Right kidney (tissue), 1 donor: ENCODE results near the gene C1orf21.
"Not testable (repeated sequence)": the region's sequence is repeated elsewhere in the genome, so short reads cannot be mapped to it uniquely, and the experiment has no call there.

Source experiments
- DNase-seq: peaks from one replicate; pipeline ENCODE4 v3.0.0-alpha.2; 2016

Gene C1orf21

GRCh38 chr1:184604152-184604900 is 217.5 kb downstream of the C1orf21 start:
- DNase-seq, result no peak

- DNase-seq, result no peak
Measured at GRCh38 chr1:184605941-184606340, 219.1 kb downstream of the C1orf21 start.

- no peak for DNase-seq
Measured at GRCh38 chr1:184606786-184607185, 220.0 kb downstream of the C1orf21 start.

- no peak for DNase-seq
Measured at GRCh38 chr1:184608581-184608980, 221.8 kb downstream of the C1orf21 start.

DNA sequence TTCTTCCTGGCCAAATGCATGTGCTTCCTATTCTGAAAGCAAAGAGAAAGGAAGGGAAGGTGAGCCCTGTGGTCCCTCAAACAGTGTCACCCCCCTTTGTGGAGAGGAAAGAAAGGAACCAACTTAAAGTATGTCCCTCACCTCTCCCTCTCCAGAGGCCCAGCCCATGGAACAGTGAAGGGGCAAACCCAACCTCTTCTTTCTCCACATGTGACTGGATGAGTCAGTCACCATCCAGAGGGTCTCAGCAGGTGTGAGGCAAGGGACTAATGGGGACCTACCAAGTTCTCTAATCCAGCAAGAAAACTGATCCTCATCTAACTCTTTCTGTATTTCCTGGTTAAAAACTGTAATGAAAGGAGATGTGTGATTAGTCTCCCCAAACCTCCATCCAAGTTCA is 222.2 kb downstream of the C1orf21 start:
- no peak for DNase-seq

GRCh38 chr1:184610876-184611595 is 224.2 kb downstream of the C1orf21 start:
- DNase-seq, result peak; percentile 45

DNA sequence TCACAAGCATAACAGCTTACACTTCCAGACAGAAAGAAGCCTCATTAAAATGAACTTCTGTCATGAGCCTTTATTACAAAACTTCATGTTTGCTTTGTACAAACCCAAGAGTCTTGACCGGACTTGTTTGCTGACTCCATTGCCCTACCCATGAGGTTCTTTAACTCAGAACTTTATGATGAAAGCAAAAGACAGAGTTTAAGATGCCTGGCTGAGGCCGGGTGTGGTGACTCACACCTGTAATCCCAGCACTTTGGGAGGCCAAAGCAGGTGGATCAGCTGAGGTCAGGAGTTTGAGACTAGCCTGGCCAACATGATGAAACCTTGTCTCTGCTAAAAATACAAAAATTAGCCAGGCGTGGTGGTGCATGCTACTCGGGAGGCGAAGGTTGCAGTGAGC is 225.4 kb downstream of the C1orf21 start:
- DNase-seq, result not testable (repeated sequence)

DNA sequence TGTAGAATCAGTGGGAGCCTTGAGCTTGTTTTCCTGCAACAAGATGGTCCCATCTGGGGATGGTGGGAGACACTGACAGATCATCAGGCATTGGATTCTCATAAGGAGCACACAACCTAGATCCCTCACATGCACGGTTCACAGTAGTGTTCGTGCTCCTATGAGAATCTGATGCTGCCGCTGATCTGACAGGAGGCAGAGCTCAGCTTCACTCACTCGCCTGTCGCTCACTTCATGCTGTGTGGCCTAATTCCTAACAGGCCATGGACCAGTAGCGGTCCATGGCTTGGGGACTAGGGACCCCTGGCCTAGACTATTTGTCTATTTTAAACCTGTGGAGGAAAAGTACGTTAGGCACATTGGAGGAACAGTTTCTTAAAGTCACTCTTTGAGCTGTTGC is 227.8 kb downstream of the C1orf21 start:
- no peak for DNase-seq

- no peak for DNase-seq
Measured at GRCh38 chr1:184615301-184615700, 228.5 kb downstream of the C1orf21 start.

DNA sequence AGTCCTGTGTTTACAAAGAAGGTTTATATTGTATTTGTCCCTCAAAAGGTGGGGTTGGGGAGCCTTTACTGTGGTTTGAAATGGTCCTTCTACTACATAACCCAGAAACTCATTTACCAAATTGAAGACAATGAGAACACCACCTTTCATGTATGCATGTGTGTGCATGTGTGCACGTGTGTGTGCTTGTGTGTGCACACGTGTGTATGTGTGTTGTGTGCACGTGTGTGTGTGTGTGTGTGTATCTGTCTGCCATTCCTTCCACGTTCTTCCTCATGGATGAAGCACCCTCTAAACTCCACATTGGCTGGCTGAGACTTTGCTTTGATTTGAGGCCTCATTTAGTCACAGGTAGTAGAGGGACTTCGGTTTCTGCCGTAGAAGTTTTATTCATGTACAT is 229.7 kb downstream of the C1orf21 start:
- DNase-seq, result no peak

GRCh38 chr1:184617433-184618029 is 230.7 kb downstream of the C1orf21 start:
- DNase-seq, result no peak

DNA sequence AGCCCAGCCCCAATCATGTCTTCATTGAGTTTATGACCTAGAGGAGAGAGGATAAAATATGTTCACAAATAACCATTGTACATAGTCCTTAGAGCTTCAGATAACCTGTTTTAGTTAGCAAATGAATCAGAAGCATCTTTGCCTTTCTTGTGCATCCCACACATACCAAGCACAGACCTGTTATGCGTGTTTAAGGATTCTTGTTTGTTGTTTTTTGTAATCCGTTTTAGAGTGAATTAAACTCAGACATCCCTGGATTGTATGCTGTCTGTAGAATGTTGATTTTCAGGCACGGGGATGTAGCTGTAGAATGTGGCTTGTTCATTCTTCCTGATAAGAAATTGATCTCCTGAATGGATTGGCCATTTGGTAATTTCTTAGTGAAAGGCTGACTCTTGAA is 232.0 kb downstream of the C1orf21 start:
- DNase-seq, result no peak

DNA sequence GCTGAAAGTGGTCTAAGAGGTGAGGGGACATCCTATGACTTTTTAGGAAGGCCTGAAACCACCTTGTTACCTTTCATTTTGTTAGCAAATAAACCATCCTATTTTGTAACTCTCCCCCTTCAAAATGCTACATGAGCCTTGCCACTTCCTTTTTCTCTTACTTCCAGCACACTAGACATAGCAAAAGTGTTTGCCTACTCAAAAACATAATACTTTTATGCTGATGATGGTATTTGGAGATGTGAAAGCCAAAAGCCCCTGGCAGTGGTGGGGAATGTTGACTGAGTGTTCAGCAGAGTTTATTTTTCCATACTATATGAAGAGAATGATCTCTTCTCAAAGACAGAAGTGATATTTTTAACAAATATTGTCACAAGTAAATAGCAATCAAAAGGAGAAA is 233.6 kb downstream of the C1orf21 start:
- no peak for DNase-seq

DNA sequence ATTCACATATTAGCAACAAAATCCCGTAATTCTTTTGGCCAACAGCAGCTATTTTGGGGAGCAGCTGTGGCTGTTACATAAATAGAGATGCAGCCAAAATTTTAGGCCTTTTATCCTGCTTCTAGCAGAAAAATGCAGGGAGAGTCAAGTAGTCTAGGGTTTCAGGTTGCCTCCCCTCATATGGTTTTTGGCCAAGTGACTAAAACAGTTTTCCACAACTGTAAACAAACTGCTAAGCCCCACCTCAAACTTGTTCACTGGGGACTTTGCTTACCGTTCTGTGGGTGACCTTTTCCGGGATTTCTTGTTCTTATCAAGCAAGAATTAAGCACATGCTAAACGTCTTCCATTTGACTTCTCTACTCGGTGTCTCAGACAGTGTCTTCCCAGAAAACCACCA is 234.4 kb downstream of the C1orf21 start:
- no peak for DNase-seq

- peak; percentile 44 for DNase-seq
Measured at GRCh38 chr1:184622136-184622823, 235.5 kb downstream of the C1orf21 start.

DNA sequence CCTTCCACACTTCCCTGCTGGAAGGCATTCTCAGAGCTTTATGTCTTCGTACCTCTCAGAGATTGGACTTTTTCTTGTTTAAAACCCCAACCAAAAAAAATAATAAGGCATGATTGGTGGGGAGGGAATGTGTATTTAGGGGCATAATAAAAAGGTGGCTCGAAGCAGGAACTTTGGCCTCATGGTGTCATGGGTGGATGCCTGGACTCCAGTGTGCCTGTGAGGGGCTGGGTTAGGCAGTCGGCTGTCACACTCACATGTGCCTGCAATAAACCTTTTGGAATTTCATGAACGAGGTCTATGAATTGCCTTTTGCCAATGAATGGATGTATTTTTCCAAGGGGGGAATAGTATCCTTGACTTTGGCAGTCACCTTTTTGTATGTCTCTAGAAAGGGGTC is 236.6 kb downstream of the C1orf21 start:
- no peak for DNase-seq

- no peak for DNase-seq
Measured at GRCh38 chr1:184624051-184624450, 237.2 kb downstream of the C1orf21 start.

DNA sequence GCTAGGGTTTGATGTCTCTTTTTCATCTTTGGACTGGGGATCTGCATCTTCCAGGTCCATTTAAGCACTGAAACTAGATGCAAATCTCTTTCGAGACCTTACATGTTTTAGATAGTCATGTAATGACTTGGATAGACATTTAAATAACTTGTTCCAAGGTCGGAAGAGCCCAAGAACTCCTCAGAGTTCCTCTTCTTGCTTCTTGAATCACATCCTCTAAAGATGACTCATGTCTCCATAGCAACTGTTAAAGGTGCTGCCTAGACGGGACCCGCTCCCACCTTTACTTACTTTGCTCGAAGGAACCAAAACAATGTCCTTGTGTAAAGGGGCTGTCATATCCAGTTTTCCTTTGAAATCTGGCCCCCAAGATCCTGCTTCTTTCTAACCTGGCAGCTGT is 237.8 kb downstream of the C1orf21 start:
- DNase-seq, result no peak

- no peak for DNase-seq
Measured at GRCh38 chr1:184625271-184625670, 238.4 kb downstream of the C1orf21 start.

DNA sequence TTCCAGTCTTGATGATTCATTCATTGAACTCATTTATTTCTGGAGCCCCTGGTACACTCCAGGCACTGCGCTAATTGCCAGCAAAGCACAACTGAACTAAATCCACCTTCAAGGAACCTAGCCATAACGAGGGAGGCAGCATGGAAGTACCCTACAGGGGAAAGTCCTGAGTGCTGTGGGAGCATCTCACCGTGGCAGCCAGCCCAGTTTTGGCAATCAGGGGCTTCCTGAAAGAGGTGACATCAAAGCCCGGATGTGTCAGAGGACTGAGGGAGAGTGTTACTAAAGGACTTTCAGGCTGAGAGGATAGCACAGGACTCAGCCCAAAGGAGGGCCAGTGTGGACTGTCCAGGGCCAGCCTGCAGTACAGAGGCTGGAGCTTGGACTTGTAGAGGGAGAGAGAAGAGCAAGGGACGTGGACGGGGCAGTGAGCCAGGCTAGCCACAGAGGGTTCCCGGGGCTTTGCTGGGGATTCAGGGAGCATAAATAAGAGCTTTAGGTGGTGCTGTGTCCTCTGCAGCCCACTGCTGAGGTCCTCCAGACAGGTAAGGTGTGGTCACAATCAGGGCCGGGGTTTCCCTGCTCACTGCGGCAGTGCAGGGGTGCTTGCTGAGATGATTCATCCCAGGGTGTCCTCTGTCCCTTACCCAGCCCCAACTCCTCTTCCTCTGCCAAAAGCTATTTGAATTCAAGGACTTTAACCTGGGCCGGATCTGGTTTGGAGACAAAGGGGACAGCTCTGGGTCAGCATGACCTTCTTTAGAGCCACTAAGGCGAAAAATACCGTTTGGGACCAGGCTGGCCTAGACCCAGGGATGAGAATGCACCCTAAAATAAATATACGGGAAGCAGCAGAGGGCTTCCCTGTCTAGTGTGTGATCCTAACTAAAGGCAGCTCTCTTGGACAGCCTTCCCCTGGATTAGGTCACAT is 239.5 kb downstream of the C1orf21 start:
- no peak for DNase-seq

DNA sequence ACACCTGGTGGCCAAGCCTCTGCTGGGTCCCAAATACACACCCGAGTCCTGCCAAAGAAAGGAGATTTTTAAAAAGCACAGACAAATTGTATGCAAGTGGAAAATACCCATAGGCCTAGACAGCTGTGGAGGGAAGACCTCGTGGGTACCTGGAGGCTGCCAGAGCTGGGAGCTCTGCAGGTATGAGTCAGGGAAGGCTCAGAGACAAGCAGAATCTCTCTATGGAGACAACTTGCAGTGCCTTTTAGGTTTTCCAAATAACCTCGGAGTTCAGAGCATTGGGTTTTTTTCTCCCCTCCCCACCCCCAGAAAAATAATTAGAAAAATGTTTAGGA is 240.1 kb downstream of the C1orf21 start:
- no peak for DNase-seq

- DNase-seq, result no peak
Measured at GRCh38 chr1:184629266-184629665, 242.4 kb downstream of the C1orf21 start.
